ENCODE data around the gene GPR183. TPM values are rescaled to one million over a fixed set of nuclear protein-coding genes. Genes with fewer than 3 reads are reported as not detected.

GPR183 gene
- total and polyA plus RNA-seq, 2 donors (not counting 1 experiment from before 2014, with no cell fraction given) = 0.27 TPM; not detected in 1

- no peak overlapping the region for H3K4me2 ChIP-seq (ENCODE audit: extremely low read depth, insufficient read depth, low read length)
- H3K27me3 ChIP-seq (ENCODE audit: control insufficient read depth, insufficient read depth, low read length) = no peaks in the 10 kb centered on the region
- no peak for DNase-seq (ENCODE audit: low read depth in 2 of 2)
- H3K4me1 ChIP-seq (ENCODE audit: control insufficient read depth, extremely low read depth, insufficient read depth, low read length) = peaks cover 22% of the 10 kb centered on the region
- H3K79me2 ChIP-seq (ENCODE audit: control insufficient read depth, insufficient read depth, low read length) = no peaks in the 10 kb centered on the region
- no peaks in the 10 kb centered on the region for H4K20me1 ChIP-seq (ENCODE audit: control insufficient read depth, extremely low read depth, insufficient read depth, low read length)
- H3K4me3 ChIP-seq (replicated peaks in 1 of 4; ENCODE audit: control extremely low read depth in 1 of 4, insufficient read depth in 1 of 4, low read depth in 3 of 4, low read length in 4 of 4) = no peak overlapping the region
- no peaks in the 10 kb centered on the region for H3K36me3 ChIP-seq (ENCODE audit: control insufficient read depth, insufficient read depth, low read length)
- no peak overlapping the region for H3K9ac ChIP-seq (ENCODE audit: insufficient read depth, low read length)
- H3K27ac ChIP-seq (ENCODE audit: insufficient read depth, low read length) = no peak overlapping the region
- H3K9me3 ChIP-seq (ENCODE audit: control insufficient read depth, insufficient read depth, low read depth, low read length) = no peaks in the 10 kb centered on the region
- H2AFZ ChIP-seq (ENCODE audit: low read length) = no peak overlapping the region
- TF ChIP-seq CTCF (conservative IDR thresholded peaks at IDR 0.05 in 1 of 2, IDR thresholded peaks at IDR 0.05 in 1 of 2; ENCODE audit: low read depth in 1 of 2, low read length in 2 of 2) (no peak), EZH2 (IDR thresholded peaks at IDR 0.05; ENCODE audit: low read length, missing control alignments) (no peak)
These were observed 2.0 kb downstream of the GPR183 start for GRCh38 chr13:99305158-99305557.

GRCh38 chr13:99304541-99304940, 2.7 kb downstream of the GPR183 start:
- Histone ChIP-seq H4K20me1 (ENCODE audit: control insufficient read depth, extremely low read depth, insufficient read depth, low read length) (peaks cover 2% of the 10 kb centered on the region), H3K79me2 (ENCODE audit: control insufficient read depth, insufficient read depth, low read length) (no peaks in the 10 kb centered on the region), H3K9ac (ENCODE audit: insufficient read depth, low read length) (no peak overlapping the region), H2AFZ (ENCODE audit: low read length) (no peak overlapping the region), H3K36me3 (ENCODE audit: control insufficient read depth, insufficient read depth, low read length) (no peaks in the 10 kb centered on the region), H3K4me2 (ENCODE audit: extremely low read depth, insufficient read depth, low read length) (no peak overlapping the region), H3K9me3 (ENCODE audit: control insufficient read depth, insufficient read depth, low read depth, low read length) (no peaks in the 10 kb centered on the region), H3K4me3 (replicated peaks in 1 of 4; ENCODE audit: control extremely low read depth in 1 of 4, insufficient read depth in 1 of 4, low read depth in 3 of 4, low read length in 4 of 4) (no peak overlapping the region), H3K27ac (ENCODE audit: insufficient read depth, low read length) (no peak overlapping the region), H3K4me1 (ENCODE audit: control insufficient read depth, extremely low read depth, insufficient read depth, low read length) (peaks cover 16% of the 10 kb centered on the region), H3K27me3 (ENCODE audit: control insufficient read depth, insufficient read depth, low read length) (no peaks in the 10 kb centered on the region)
- no peak for TF ChIP-seq CTCF (conservative IDR thresholded peaks at IDR 0.05 in 1 of 2, IDR thresholded peaks at IDR 0.05 in 1 of 2; ENCODE audit: low read depth in 1 of 2, low read length in 2 of 2)
- TF ChIP-seq EZH2 (IDR thresholded peaks at IDR 0.05; ENCODE audit: low read length, missing control alignments) = no peak
- no peak for DNase-seq (ENCODE audit: low read depth in 2 of 2)

- no peaks in the 10 kb centered on the region for H3K27me3 ChIP-seq (ENCODE audit: control insufficient read depth, insufficient read depth, low read length)
- H3K36me3 ChIP-seq (ENCODE audit: control insufficient read depth, insufficient read depth, low read length) = no peaks in the 10 kb centered on the region
- no peak overlapping the region for H2AFZ ChIP-seq (ENCODE audit: low read length)
- H3K9ac ChIP-seq (ENCODE audit: insufficient read depth, low read length) = no peak overlapping the region
- H3K4me1 ChIP-seq (ENCODE audit: control insufficient read depth, extremely low read depth, insufficient read depth, low read length) = peaks cover 16% of the 10 kb centered on the region
- H3K79me2 ChIP-seq (ENCODE audit: control insufficient read depth, insufficient read depth, low read length) = no peaks in the 10 kb centered on the region
- peaks cover 2% of the 10 kb centered on the region for H4K20me1 ChIP-seq (ENCODE audit: control insufficient read depth, extremely low read depth, insufficient read depth, low read length)
- no peak overlapping the region for H3K27ac ChIP-seq (ENCODE audit: insufficient read depth, low read length)
- TF ChIP-seq EZH2 (IDR thresholded peaks at IDR 0.05; ENCODE audit: low read length, missing control alignments) = no peak
- TF ChIP-seq CTCF (conservative IDR thresholded peaks at IDR 0.05 in 1 of 2, IDR thresholded peaks at IDR 0.05 in 1 of 2; ENCODE audit: low read depth in 1 of 2, low read length in 2 of 2) = no peak
- DNase-seq (ENCODE audit: low read depth in 2 of 2) = peak in 1 of 2 donors; percentile 41
- H3K4me2 ChIP-seq (ENCODE audit: extremely low read depth, insufficient read depth, low read length) = no peak overlapping the region
- H3K9me3 ChIP-seq (ENCODE audit: control insufficient read depth, insufficient read depth, low read depth, low read length) = no peaks in the 10 kb centered on the region
- H3K4me3 ChIP-seq (replicated peaks in 1 of 4; ENCODE audit: control extremely low read depth in 1 of 4, insufficient read depth in 1 of 4, low read depth in 3 of 4, low read length in 4 of 4) = no peak overlapping the region
These were observed 3.2 kb downstream of the GPR183 start for GRCh38 chr13:99303863-99304521.
